PFSK-1 (cell line): Measurements from ENCODE around the gene NFE2L1.

ENCODE experiments used
- FOXP2 ChIP-seq: optimal IDR thresholded peaks from 2 replicates; pipeline ENCODE3; 2011; ENCODE audit warnings: borderline replicate concordance, control low read depth, inconsistent platforms; ENCODE audit not compliant: insufficient read depth; ENCODE audit errors: extremely low read length, extremely low read depth
- POLR2AphosphoS5 ChIP-seq: IDR thresholded peaks from 2 replicates; pipeline ENCODE4 v1.6.1; 2012; ENCODE audit warnings: low read depth, mild to moderate bottlenecking, control low read depth, low read length, moderate library complexity
- REST ChIP-seq, 2 experiments: IDR thresholded peaks; 2 replicates each; pipeline versions ENCODE4 v1.6.1 to v1.8.0; 2011 to 2012; ENCODE audit warnings: low read depth in 2 of 2, low read length in 2 of 2, control low read depth in 1 of 2, inconsistent platforms in 1 of 2, mild to moderate bottlenecking in 1 of 2, moderate library complexity in 1 of 2; ENCODE audit not compliant: insufficient read depth in 1 of 2
- SIN3A ChIP-seq: IDR thresholded peaks from 2 replicates; pipeline ENCODE4 v1.6.1; 2012; ENCODE audit warnings: mild to moderate bottlenecking, low read length, moderate library complexity, borderline replicate concordance; ENCODE audit not compliant: insufficient read depth
- TAF1 ChIP-seq: IDR thresholded peaks from 2 replicates; pipeline ENCODE4 v1.6.1; 2012; ENCODE audit warnings: low read length, control low read depth, borderline replicate concordance; ENCODE audit not compliant: insufficient read depth

The NFE2L1 gene

GRCh38 chr17:48011405-48012150 is 36.6 kb upstream of the NFE2L1 start:
- TF ChIP-seq FOXP2 (no peak), POLR2AphosphoS5 (no peak), TAF1 (no peak), SIN3A (no peak), REST (IDR thresholded peaks at IDR 0.05; ENCODE audit: insufficient read depth in 1 of 2, low read depth in 2 of 2, low read length in 2 of 2) (no peak)

GRCh38 chr17:48012151-48012520 is 36.0 kb upstream of the NFE2L1 start:
- TF ChIP-seq TAF1 (no peak), SIN3A (no peak), FOXP2 (no peak), POLR2AphosphoS5 (no peak), REST (IDR thresholded peaks at IDR 0.05; ENCODE audit: insufficient read depth in 1 of 2, low read depth in 2 of 2, low read length in 2 of 2) (no peak)

GRCh38 chr17:48012654-48013053 is 35.5 kb upstream of the NFE2L1 start:
- TF ChIP-seq POLR2AphosphoS5 = no peak
- no peak for TF ChIP-seq FOXP2
- TF ChIP-seq SIN3A = no peak
- no peak for TF ChIP-seq REST (IDR thresholded peaks at IDR 0.05; ENCODE audit: insufficient read depth in 1 of 2, low read depth in 2 of 2, low read length in 2 of 2)
- TF ChIP-seq TAF1 = no peak

- TF ChIP-seq POLR2AphosphoS5 (no peak), TAF1 (no peak), FOXP2 (no peak), REST (IDR thresholded peaks at IDR 0.05; ENCODE audit: insufficient read depth in 1 of 2, low read depth in 2 of 2, low read length in 2 of 2) (no peak), SIN3A (no peak)
Observed at GRCh38 chr17:48013876-48014594, 34.1 kb upstream of the NFE2L1 start.
